ENCODE results near the gene MAN2C1.

DNA sequence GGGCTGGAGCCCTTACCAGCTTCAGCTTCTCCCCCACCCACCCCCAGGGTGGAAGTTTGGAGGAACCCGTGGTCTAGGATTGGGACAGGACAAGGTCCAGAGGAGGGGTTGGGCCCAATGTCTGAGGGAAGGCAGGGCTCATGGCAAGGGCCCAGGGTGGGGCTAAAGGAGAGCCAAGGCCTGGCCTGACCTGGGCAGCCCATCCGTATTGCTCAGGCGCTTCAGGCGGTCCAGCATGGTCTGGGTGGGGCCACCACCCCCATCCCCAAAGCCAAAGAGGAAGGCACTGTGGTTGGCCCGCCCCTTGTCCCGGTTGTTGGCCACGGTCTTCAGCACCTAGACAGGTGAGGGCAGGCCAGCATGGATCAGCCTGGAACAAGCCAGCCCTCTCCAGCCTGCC is 7.6 kb downstream of the MAN2C1 start:
- no peak for TF ChIP-seq EZH2phosphoT487 (IDR thresholded peaks at IDR 0.05; ENCODE audit: insufficient read depth, low read depth)
- TF ChIP-seq EZH2 (IDR thresholded peaks at IDR 0.05; ENCODE audit: insufficient read depth, poor library complexity, severe bottlenecking) = no peak

Data from GM23248 (cell line).